HG02610 (cell line): ENCODE measurements around the gene MAD1L1.
"Not testable (repeated sequence)": the region's sequence is repeated elsewhere in the genome, so short reads cannot be mapped to it uniquely, and the experiment has no call there.

Experiments
- ATAC-seq: cut with Tn5 transposase; IDR thresholded peaks from one replicate; pipeline ENCODE4 v1.9.1; 2021; ENCODE audit warnings: mild to moderate bottlenecking, moderate library complexity; ENCODE audit not compliant: unreplicated experiment

The MAD1L1 gene

DNA sequence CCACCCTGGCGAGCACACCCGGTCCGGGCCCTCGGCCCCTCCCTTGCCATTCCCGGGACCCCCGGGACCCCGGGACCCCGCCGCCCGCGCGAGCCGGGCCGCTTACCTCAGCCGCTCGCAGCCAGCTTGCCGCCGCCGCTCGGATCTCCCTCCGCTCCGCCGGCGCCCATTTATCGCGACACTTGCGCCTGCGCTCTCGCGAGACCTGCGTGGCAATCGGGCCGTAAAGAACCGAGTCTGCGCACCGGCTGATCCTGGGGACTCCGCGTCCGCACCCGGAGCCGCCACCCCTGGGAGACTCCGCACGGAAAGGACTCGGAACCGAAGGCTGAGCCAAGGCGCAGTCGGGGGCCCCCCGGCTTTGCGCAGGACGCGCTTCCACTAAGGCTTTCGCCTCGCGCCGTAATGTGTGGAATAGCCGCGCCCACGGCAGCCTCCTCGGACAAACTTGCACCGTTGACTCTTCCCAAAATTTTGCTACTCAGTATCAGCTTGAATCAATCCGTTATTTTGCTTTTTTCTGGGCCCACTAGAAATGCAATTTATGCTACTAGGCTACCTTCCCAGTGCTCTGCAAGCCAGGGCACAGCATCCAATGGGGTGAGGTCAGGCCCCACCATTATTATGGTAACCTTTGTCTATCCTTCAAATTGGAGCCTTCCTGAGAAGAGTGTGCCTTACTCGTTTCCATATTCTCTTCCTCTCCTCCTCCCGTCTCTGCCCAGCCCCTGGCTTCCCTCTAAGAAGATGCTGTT, at the start of gene MAD1L1:
Gene MAD1L1 (minus strand): TSS at position 180 of the 755 bp plus-strand sequence. CDS start 2,812 bp downstream, outside the sequence.
- ATAC-seq: peak; percentile 40

DNA sequence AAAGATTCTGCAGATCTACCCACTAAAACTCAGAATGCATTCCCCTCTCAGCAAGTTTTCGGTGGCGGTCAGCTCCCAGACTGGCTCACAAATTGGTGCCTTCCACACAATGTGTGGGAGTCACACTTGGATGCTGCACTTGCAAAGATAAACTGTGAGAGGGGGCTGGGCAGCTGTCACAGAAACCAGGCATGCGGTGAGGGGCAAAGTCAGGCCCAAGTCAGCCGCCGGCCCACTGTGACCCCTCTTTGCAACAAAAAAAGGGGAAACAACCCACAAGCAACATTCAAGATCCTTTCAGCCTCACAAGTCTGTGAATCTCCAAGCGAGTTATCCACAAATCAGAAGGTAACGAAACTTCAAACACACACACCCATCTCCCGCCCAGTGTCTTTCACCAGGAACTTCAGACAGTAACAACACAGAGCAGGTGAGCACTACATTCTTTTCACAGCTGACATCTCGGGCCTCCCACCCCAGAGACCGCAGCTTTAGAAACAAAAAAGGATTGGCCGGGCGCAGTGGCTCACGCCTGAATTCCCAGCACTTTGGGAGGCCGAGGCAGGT, 49.5 kb upstream of the MAD1L1 start:
- no peak for ATAC-seq

DNA sequence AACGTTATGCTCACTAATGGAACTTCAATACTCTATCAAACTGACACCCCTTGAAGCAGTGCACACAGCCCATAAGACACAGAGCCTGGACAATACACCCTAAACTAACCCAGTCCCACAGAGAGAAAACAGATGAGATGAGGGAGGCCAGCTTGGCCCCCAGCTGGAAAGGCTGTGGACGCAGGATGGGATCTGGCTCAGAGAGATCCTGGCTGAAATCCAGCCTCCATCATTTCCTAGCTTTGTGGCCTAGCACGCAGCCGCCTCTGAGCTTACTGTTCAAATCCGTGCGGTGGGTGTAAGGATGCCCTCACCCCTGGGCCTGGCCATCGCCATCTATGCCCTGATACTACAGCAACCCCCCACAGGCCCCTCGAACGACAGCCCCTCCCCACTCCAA, 48.8 kb upstream of the MAD1L1 start:
- ATAC-seq: no peak

DNA sequence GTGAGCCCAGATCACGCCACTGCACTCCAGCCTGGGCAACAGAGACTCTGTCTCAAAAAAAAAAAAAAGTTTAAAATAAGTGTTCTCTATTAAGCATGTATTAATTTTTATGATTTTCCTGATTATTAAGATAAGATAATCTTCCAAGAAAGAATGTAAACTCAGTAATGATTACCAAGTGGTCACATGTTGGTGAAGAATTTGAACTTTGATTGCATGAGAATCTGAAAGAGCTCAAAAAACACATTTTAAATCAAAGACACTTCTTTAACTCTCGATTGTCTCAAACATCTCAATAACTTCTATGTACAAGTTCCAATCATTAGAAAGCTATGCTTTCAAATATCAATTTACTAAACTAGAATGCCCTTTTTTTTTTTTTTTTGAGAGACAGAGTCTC, 47.7 kb upstream of the MAD1L1 start:
- ATAC-seq: no peak

DNA sequence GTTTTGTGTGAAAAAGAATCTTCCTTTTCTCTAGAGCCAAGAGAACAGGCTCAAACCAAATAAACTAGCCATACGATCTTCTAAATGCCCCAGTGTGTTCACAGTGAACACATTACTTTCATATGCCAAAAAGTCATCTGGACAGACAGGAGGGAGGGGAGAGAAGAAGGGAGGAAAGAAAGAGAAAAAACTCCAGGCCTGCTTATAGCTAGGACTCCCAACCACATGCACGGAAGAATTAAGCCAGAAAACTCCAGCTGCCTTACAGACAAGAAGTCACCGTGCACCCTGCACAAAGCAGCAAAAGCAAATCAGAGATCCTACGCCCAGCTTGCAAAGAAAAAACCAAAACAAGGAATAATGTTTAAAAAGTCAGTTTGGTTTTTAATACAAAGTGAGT, 47.2 kb upstream of the MAD1L1 start:
- no peak for ATAC-seq

DNA sequence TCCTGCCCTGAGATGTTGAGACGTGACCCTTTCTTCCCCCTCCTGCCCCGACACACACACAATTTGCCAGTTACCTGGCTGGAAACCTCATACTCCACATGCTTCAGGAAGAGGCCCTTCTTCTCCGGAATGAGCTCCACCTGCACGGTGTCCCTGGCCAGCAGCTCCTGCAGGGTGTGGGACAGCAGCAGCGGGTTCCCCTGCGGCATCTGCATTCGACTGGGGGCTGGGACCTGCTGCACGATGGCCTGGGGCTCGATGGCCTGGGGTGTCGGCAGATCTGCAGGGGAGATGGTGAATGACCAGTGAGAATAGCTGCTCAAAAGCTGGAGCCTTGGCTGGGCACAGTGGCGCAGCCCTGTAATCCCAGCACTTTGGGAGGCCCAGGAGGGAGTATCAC, 45.3 kb upstream of the MAD1L1 start:
- no peak for ATAC-seq

DNA sequence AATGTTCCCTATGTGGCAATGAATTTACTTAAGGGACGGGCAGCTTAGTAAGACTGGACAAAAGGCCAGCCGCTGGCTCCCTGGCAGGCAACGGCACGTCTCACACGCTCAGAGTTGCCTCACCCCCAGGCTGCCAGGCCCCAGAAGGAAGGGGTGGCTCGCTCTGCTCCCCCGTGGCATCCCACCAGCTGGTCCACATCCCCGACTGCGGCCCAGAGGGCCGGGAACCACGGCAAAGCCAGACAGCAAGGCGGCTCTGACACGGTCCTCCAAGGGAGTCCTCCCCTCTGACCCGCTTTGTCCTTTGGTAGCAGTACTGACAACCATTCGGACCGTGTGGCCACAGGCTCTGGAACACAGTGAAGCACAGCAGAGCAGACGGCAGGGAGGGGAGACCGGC, 43.4 kb upstream of the MAD1L1 start:
- ATAC-seq: no peak

DNA sequence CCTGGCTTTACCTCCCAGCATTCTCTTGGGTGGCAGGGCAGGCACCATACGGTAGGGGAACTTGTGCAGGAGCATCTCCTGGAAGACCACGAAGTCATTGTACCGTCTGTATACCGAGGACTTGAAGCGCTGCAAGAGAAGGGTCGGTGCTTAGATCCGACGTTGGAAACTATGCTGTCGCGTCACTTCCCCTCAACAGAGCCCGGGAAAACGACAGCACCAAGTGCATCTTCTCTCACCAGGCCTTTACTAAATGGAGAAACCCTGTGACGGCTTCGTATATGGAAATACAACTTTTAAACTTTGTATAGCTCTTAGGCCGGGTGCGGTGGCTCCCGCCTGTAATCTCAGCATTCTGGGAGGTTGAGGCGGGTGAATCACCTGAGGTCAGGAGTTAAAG, 42.4 kb upstream of the MAD1L1 start:
- ATAC-seq: no peak

DNA sequence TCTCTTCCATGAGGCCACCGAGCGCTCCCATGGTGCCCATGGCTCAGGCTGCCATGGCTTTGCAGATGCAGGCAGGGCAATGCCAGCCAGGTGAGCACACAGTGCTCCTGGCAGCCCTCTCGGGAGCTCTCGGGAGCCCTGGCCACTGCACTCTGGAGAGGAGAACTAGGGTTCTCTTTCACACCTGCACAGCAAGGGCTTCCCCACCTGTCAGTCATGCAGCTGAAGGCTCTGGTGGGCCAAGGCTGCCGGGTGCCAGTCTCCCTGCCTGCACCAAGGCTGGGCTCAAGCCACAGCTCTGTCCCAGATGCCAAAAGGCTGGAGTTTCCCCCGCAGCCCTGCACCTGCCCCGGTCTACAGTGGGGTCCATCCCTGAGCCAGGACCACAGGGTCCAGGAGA, 41.9 kb upstream of the MAD1L1 start:
- ATAC-seq: no peak

DNA sequence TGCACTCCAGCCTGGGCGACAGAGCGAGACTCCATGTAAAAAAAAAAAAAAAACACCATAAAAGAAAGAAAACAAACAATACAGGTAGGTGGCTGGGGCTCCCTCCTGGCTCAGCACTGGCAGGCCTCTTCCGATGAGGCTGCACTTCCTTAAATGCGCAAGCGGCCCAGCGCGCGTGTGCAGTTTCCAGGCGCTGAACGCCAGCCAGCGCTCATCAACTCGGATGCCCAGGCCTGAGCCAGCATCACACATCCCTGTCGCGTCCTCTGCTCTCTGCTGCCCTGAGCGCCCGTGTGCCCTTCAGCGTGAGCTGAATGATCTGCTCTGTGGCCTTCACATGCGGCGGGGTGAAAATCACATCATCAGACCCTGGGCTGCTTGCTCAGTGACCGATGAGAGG, 41.1 kb upstream of the MAD1L1 start:
- no peak for ATAC-seq

DNA sequence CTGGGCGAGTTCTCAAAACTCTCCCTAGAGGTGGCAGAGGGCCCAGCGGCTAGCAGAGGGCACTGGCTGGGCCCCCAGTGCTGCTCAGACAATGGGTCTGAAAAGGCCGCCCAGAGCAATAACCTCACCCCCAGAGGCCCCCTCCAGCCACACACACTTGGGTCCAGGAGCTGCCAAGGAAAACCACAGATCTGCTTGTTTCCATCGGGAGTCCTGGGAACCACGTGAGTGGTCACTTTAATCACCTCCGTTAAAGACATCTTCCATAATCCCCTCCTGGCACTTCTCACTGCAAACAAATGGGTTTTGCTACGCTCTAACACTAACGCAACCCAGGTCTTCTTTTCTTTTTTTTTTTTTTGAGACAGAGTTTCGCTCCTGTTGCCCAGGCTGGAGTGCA, 39.3 kb upstream of the MAD1L1 start:
- no peak for ATAC-seq

DNA sequence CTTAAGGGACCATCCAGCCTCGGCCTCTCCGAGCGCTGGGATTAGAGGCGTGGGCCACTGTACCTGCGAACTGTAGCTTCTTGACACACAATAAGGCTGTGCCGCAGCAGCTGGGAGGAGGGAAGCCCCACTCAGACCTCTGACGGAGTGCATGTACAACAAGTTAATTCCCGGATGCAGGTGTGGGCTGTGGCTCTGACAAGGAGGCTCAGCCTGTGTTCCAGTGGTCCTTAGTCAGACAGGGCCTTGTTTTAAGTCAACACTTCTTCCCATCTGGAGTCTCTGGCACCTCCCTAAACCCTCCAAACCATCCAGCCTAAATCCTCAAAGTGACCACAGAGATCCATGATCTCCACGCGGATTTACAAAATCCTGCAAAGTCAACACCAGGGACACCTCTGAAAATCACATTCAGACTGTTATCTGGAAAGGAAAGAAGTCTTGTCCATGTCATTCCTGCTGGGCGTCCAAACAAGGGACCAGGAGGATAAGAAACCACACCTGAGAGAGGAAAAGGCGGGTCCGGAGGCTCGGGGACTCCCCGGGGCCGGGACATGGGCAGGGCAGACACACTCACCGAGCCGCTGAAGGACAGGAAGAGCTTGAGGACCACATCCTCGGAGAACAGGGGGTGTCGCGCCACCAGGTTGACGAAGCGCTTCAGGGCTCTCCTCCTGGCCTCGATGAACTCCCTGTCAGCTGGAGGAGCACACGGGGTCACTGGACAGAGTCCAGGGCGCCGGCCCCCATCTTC, 38.7 kb upstream of the MAD1L1 start:
- ATAC-seq: no peak

DNA sequence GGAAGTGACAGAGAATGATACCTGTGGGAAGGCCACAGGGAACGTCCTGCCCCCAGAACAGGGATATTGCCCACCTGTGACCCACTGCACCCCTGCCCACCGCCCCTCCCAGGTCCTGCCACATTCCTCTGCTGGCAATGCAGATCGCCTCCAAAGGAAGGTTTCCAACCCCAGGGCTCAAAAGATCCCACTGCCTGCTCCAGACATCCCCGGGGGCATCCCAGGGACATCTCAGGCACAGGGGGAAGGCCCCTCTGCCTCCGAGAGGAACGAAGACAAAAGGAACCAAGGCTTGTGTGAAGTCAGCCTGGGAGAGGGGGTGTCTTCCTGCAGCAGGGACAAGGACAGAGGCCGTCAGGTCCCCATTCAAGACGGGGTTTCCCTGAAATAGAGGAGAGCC, 37.8 kb upstream of the MAD1L1 start:
- no peak for ATAC-seq

DNA sequence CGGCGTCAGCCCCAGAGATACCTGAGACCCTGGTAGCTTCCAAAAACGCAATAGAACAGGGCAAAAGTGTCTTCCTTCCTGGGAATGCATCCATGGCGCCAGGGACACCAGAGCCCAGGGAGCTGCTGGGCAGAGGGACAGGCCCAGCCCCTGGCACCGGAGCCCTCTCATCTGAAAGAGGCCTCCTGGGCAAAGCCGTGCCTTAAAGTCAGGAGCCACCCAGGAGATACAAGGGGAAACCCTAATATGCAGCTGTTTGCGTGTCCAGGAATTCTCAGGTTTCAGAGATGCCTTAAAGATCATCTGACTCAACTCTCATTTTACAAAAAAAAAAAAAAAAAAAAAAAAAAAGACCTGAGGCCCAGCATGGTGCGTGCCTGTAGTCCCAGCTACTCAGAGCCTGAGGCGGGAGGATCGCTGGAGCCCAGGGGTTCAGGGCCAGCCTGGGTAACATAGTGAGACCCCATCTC, 37.3 kb upstream of the MAD1L1 start:
- ATAC-seq: no peak

DNA sequence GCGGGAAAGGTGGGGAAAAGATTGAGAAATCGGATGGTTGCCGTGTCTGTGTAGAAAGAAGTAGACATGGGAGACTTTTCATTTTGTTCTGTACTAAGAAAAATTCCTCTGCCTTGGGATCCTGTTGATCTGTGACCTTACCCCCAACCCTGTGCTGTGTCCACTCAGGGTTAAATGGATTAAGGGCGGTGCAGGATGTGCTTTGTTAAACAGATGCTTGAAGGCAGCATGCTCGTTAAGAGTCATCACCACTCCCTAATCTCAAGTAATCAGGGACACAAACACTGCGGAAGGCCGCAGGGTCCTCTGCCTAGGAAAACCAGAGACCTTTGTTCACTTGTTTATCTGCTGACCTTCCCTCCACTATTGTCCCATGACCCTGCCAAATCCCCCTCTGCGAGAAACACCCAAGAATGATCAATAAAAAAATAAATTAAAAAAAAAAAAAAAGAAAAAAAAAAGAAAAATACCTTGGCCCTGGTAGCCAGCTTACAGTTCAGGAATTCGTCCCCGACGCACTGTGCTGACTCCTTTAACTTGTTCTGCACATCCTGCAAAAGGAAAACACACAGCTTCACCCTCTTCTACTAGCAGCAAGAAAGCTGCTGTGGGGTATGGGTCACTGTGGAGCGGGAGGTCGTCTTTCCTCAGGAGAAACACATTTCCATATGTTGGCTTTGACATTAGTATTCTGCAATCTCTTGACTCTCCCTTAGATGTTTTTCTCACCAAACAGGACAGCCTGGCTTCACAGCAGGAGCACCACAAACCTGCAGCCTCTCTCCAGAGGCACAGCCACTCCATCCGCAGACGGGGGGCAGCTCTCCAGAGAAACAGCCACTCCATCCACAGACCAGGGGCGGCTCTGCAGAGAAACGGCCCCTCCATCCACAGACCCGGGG, 36.6 kb upstream of the MAD1L1 start:
- not testable (repeated sequence) for ATAC-seq

DNA sequence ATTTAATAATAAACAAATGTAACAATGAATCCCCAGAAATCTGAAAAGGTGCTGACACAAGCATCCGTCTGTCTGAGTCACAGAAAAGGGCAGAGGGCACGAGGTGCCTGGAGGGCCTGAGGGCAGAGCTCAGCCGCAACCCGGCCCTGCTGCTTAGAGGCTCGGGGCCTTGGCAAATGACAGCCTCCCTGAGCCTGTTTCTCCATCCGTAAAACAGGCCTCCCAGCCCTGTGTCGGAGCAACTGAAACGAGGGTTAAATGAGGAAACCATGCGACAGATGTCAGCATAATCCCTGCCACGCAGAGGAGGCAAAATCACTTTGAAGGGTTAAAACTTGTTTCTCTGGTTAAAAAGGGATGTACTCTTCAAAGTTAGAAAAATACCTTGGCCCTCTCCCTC, 34.2 kb upstream of the MAD1L1 start:
- ATAC-seq: no peak

DNA sequence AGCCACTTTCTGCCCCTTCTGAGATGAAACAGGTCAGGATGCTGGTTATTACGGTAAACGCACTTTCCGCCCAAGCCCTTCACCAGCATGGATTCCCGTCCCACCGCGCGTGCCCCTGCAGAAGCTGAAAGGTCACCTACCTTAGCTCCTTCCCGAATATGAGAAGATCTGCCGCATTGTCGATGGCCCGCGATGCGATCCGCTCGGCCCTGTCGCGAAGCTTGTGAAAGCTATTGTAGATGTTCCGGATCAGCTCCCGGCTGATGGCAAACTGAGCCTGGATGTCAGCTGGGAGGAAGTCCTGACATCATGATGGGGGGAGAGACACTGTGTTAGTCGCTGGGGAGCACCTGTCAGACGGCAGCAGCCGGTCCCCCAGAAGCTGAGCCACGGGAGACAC, 31.4 kb upstream of the MAD1L1 start:
- no peak for ATAC-seq

DNA sequence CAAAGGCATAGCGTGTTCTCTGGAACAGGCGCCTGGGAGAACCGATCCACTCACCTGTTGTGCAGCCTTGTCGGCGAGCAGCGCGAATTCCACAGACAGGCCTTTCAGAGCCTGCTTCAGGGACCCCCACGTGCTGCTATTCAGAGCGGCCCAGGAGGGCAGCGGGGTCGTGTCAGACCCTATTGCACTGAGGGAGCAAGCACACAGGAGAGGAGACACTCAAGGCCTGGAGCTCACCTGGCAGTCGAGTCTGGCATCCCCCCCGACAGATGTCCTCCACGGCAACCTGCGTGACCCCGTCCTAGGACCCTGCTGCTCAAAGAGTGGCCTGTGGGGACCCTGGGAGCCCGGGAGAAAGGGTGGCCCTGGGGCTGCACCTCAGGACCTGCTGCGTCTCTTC, 30.4 kb upstream of the MAD1L1 start:
- ATAC-seq: no peak

DNA sequence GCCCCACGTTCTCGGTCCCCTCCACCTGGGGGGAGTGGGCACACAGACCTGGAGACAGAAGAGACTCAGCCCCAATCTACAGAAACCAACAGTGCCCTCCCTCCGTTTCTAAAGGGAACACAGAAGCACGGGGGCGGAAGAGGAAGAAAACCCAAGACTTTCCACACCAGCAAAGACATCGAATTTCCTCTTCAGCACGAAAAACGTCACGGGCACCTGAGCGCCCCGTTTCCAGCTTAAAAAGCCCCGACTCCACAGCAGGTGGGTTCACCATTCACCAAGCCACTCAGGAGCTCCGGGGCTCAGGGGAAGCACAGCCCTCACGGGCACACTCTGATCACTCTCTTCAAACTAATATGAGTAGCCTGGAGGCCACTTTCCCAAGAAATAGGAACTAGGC, 28.9 kb upstream of the MAD1L1 start:
- peak; percentile 30 for ATAC-seq

DNA sequence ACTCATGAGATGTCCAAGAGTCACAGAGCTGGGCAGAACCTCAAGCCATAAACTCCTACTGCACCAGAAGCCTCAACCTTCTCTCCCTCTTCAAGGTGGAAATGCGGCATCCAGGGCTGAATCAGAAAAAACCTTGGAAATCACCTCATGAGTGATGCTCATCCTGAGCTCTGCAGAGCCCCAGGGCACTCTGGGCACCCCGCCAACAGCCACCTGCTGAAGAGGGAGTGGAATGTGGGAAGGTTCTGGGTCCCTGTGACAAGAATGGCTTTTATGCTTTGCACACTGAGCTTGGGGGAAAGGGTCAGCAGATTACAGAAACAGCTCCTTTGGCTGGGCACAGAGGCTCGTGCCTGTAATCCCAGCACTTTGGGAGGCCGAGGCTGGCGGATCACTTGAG, 28.1 kb upstream of the MAD1L1 start:
- ATAC-seq: no peak

DNA sequence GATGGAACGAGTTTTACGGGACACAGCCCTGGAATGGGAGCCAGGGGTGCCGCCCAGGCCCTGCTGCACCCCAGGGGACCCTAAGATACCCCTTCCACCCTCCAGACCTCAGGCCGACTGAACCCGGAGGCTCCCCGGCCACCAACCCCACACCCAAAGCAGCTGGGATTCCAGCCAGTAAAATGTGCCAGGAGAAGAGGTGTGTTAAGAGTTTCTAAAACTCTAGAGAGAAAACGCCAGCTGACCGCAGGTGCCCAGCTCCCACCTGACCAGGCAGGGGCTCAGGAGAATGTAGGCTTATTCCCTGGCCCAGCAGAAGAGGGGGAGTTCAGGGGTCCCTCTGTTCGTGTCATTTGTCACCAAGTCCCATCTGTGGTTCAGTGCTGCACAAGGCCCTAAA, 26.7 kb upstream of the MAD1L1 start:
- ATAC-seq: no peak
